IMR-90 (cell line): ENCODE data around the gene CBX3. TPM values are rescaled to one million over a fixed set of nuclear protein-coding genes. Genes with fewer than 3 reads are reported as not detected.
"Not testable (repeated sequence)": the region's sequence is repeated elsewhere in the genome, so short reads cannot be mapped to it uniquely, and the experiment has no call there.

Experiments
- ATAC-seq: fragments of 200-7000 bp; cut with Tn5 transposase; 2 replicates; pipeline ENCODE4 v1.9.1; 2020; ENCODE audit warnings: low read depth, mild to moderate bottlenecking, moderate library complexity
- BruUV-seq: library from RNA; stranded (reverse); fragments of 400-500 nt; replicated peaks from 2 replicates; lab custom pipeline; 2021; lab: Mats Ljungman, UMichigan
- CTCF ChIA-PET: fragments of 300-600 bp; formaldehyde crosslinking; extraction: SDS; loops from one replicate; lab custom pipeline; 2021; ENCODE audit warnings: antibody characterized with exemption; lab: Yijun Ruan, JAX
- POLR2A ChIA-PET: fragments of 300-600 bp; sonication (Branson Sonifier 250); formaldehyde crosslinking; loops from one replicate; lab custom pipeline; 2022; ENCODE audit warnings: antibody characterized with exemption; ENCODE audit not compliant: unreplicated experiment; lab: Charles Lee
- DNase-seq: peaks from one replicate; pipeline ENCODE4 v3.0.0; 2013
- H2AFZ ChIP-seq: replicated peaks from 2 replicates; pipeline ENCODE3; 2013; ENCODE audit warnings: low read length, mild to moderate bottlenecking; ENCODE audit not compliant: poor library complexity
- H2AK5ac ChIP-seq: 2 replicates; pipeline ENCODE4 v1.6.1; 2013; ENCODE audit warnings: low read depth, low read length, inconsistent platforms
- H2AK9ac ChIP-seq: replicated peaks from 2 replicates; pipeline ENCODE3; 2013; ENCODE audit warnings: mild to moderate bottlenecking, low read depth, low read length, moderate library complexity; ENCODE audit not compliant: poor library complexity
- H2BK120ac ChIP-seq: 2 replicates; pipeline ENCODE4 v1.6.1; 2013; ENCODE audit warnings: low read depth, low read length, inconsistent platforms
- H2BK15ac ChIP-seq: 3 replicates; pipeline ENCODE4 v1.6.1; 2013; ENCODE audit warnings: low read depth, low read length, inconsistent platforms
- H2BK20ac ChIP-seq: 2 replicates; pipeline ENCODE4 v1.6.1; 2013; ENCODE audit warnings: low read depth, mild to moderate bottlenecking, inconsistent platforms, low read length, moderate library complexity
- H2BK5ac ChIP-seq: 2 replicates; pipeline ENCODE4 v1.6.1; 2013; ENCODE audit warnings: mild to moderate bottlenecking, low read depth, low read length, inconsistent platforms; ENCODE audit not compliant: poor library complexity, severe bottlenecking
- H3K14ac ChIP-seq: replicated peaks from 2 replicates; pipeline ENCODE4 v1.6.1; 2013; ENCODE audit warnings: low read depth, low read length, inconsistent platforms
- H3K18ac ChIP-seq: 2 replicates; pipeline ENCODE4 v1.6.1; 2013; ENCODE audit warnings: low read depth, low read length, control low read depth
- H3K23ac ChIP-seq: 2 replicates; pipeline ENCODE4 v1.6.1; 2013; ENCODE audit warnings: low read depth, low read length, inconsistent platforms
- H3K27ac ChIP-seq: 2 replicates; pipeline ENCODE4 v1.5.1; 2013; ENCODE audit warnings: mild to moderate bottlenecking, control low read depth, low read length; ENCODE audit not compliant: insufficient read depth
- H3K27me3 ChIP-seq: 2 replicates; pipeline ENCODE4 v1.6.1; 2013; ENCODE audit warnings: low read length; ENCODE audit not compliant: control insufficient read depth, insufficient read depth
- H3K36me3 ChIP-seq: 2 replicates; pipeline ENCODE4 v1.6.1; 2013; ENCODE audit warnings: low read length, mixed read lengths; ENCODE audit not compliant: control insufficient read depth, insufficient read depth
- H3K4ac ChIP-seq: 2 replicates; pipeline ENCODE4 v1.6.1; 2013; ENCODE audit warnings: low read depth, low read length, inconsistent platforms
- H3K4me1 ChIP-seq: 2 replicates; pipeline ENCODE4 v1.6.1; 2013; ENCODE audit warnings: low read length, mixed read lengths; ENCODE audit not compliant: control insufficient read depth, insufficient read depth
- H3K4me2 ChIP-seq: 2 replicates; pipeline ENCODE4 v1.6.1; 2013; ENCODE audit warnings: low read depth, mild to moderate bottlenecking, control low read depth, low read length, moderate library complexity
- H3K4me3 ChIP-seq: 2 replicates; pipeline ENCODE4 v1.5.1; 2013; ENCODE audit warnings: low read depth, mild to moderate bottlenecking, control low read depth, low read length, moderate library complexity; ENCODE audit not compliant: insufficient read depth
- H3K56ac ChIP-seq: 2 replicates; pipeline ENCODE4 v1.6.1; 2013; ENCODE audit warnings: low read length, inconsistent platforms; ENCODE audit not compliant: insufficient read depth; ENCODE audit errors: extremely low read depth
- H3K79me1 ChIP-seq, 2 experiments: 2 replicates each; pipeline ENCODE4 v1.6.1; 2013; ENCODE audit warnings: low read length in 2 of 2, inconsistent platforms in 1 of 2, low read depth in 1 of 2
- H3K9ac ChIP-seq: 2 replicates; pipeline ENCODE4 v1.6.1; 2013; ENCODE audit warnings: low read depth, low read length, control low read depth
- H3K9me1 ChIP-seq: 2 replicates; pipeline ENCODE4 v1.6.1; 2013; ENCODE audit warnings: low read length, inconsistent platforms; ENCODE audit not compliant: insufficient read depth
- H3K9me3 ChIP-seq: 2 replicates; pipeline ENCODE4 v1.6.1; 2013; ENCODE audit warnings: low read length; ENCODE audit not compliant: control insufficient read depth, insufficient read depth
- H4K20me1 ChIP-seq: 2 replicates; pipeline ENCODE4 v1.6.1; 2013; ENCODE audit warnings: low read length, inconsistent platforms; ENCODE audit not compliant: insufficient read depth
- H4K5ac ChIP-seq: 2 replicates; pipeline ENCODE4 v1.6.1; 2013; ENCODE audit warnings: mild to moderate bottlenecking, low read depth, low read length, control low read depth
- H4K8ac ChIP-seq, 2 experiments: 2 replicates each; pipeline ENCODE4 v1.6.1; 2013; ENCODE audit warnings: low read depth in 2 of 2, low read length in 2 of 2, control low read depth in 1 of 2, inconsistent platforms in 1 of 2
- H4K91ac ChIP-seq: 2 replicates; pipeline ENCODE4 v1.6.1; 2013; ENCODE audit warnings: low read depth, low read length, inconsistent platforms; ENCODE audit not compliant: insufficient read depth
- WGBS, 2 experiments: methylation state at CpG; one replicate each; pipeline versions ENCODE4 v1.1.5 to v1.1.7; 2013; ENCODE audit warnings: missing lambda C conversion rate in 2 of 2; ENCODE audit not compliant: insufficient read length in 1 of 2; ENCODE audit errors: extremely low coverage in 2 of 2; 5-methylcytosine and 5-hydroxymethylcytosine counted together
- dilution Hi-C: fragments of 300-500 bp; cut with HindIII; formaldehyde crosslinking; loops from one replicate; pipeline ENCODE4 v1.14.3; 2018; ENCODE audit warnings: low sequenced_read_pairs; ENCODE audit not compliant: unreplicated experiment
- in situ Hi-C: fragments of 300-500 bp; cut with MboI; formaldehyde crosslinking; loops from 3 replicates; pipeline ENCODE4 v1.14.3; 2019; ENCODE audit warnings: low sequenced_read_pairs, inconsistent platforms, mixed read lengths
- intact Hi-C: fragments of 100-400 bp; cut with micrococcal nuclease; formaldehyde crosslinking; loops from 2 replicates; pipeline ENCODE4 v1.10.0; 2022
- polyA plus RNA-seq, 3 experiments: library from polyadenylated mRNA; depleted of rRNA; stranded (reverse); fragments of >200 nt; gene quantifications; 2 replicates each; pipeline ENCODE4 v1.2.3, GENCODE V29; 2012; ENCODE audit warnings: low replicate concordance in 1 of 3
- total RNA-seq: library from RNA; depleted of rRNA; stranded (reverse); fragments of >200 nt; gene quantifications from 2 replicates; pipeline ENCODE4 v1.2.3, GENCODE V29; 2012

CBX3 gene
- total and polyA plus RNA-seq, 2 of the 4 experiments (the other 2 are of a cell fraction): 38.2 to 76.5 TPM

- BruUV-seq, H3K18ac ChIP-seq, H2BK15ac ChIP-seq, H4K5ac ChIP-seq, POLR2A ChIA-PET, H3K27ac ChIP-seq, H3K9me3 ChIP-seq, H3K27me3 ChIP-seq, H2BK5ac ChIP-seq, H3K36me3 ChIP-seq, H3K9ac ChIP-seq, intact Hi-C loops, CTCF ChIA-PET, in situ Hi-C loops, dilution Hi-C loops, H3K56ac ChIP-seq, DNase-seq, H4K20me1 ChIP-seq: not testable (repeated sequence)
- Histone ChIP-seq H4K91ac (0 out of 2 replicates have a peak overlapping the region, but pooled peaks have one; percentile 0), H2BK120ac (peak overlapping the region; percentile 97; the same call in 1 of the 2 replicates), H2AK5ac (peak overlapping the region; percentile 77; the same call in 1 of the 2 replicates), H2AFZ (peak overlapping the region; percentile 86), H3K4me1 (peaks cover 25% of the 10 kb centered on the region), H2AK9ac (peak overlapping the region; percentile 83), H3K23ac (peak overlapping the region; percentile 99), H3K4me2 (peak overlapping the region; percentile 88), H4K8ac (peak overlapping the region in 1 of 2 experiments; percentile 81; a peak in 1 of 4 replicates), H3K14ac (peak overlapping the region; percentile 80; the same call in 1 of the 2 replicates), H3K4me3 (peak overlapping the region; percentile 94), H3K79me1 (peaks cover 4 to 48% of the 10 kb centered on the region in 2 experiments; a peak in 3 of 4 replicates), H2BK20ac (peak overlapping the region; percentile 75; the same call in 1 of the 2 replicates), H3K4ac (peak overlapping the region; percentile 62), H3K9me1 (peaks cover 40% of the 10 kb centered on the region)
- ATAC-seq: peak; percentile 2; the same call in 1 of the 2 replicates
- 6% methylated on average over 9 of the region's 54 CpGs; no CpG with 5 or more reads in 1 of the 2 experiments for WGBS, 2 experiments
These were observed 48.7 kb upstream of the CBX3 start for GRCh38 chr7:26152782-26153240.
